Stomach (tissue), 4 donors: Measurements from ENCODE around the gene MYO9B.

Source experiments
- CTCF ChIP-seq, 7 experiments: fragments of 450-650 bp in 4 of 7; fragments of 200-600 bp in 3 of 7; sonication (generic) in 3 of 7; IDR thresholded peaks; one replicate each; pipeline ENCODE4 v1.5.1; 2016 to 2019; ENCODE audit warnings: antibody characterized with exemption in 7 of 7, control low read depth in 2 of 7, mild to moderate bottlenecking in 1 of 7
- EP300 ChIP-seq: sonication (generic); formaldehyde crosslinking; IDR thresholded peaks from one replicate; pipeline ENCODE4 v1.6.1; 2017; ENCODE audit warnings: antibody characterized with exemption

- TF ChIP-seq CTCF (IDR thresholded peaks at IDR 0.05) (no peak), EP300 (no peak)
These were observed 3.5 kb downstream of the MYO9B start for GRCh38 chr19:17078920-17079709.
